Esophagus squamous epithelium (tissue), 4 donors: ENCODE results near the gene ADAD1.

Experiments
- POLR2A ChIP-seq, 4 donors: fragments of 450-650 bp; IDR thresholded peaks; one replicate each; pipeline ENCODE4 v1.6.1; 2017; ENCODE audit warnings: antibody characterized with exemption in 4 of 4, mild to moderate bottlenecking in 4 of 4, moderate library complexity in 3 of 4
- TF ChIP-seq, protein P1 (sequence below), 6 experiments: fragments of 450-650 bp in 4 of 6; fragments of 200-600 bp in 2 of 6; sonication (generic) in 2 of 6; IDR thresholded peaks; one replicate each; pipeline ENCODE4 v1.5.1; 2016 to 2019; ENCODE audit warnings: antibody characterized with exemption in 6 of 6, mild to moderate bottlenecking in 4 of 6, moderate library complexity in 4 of 6

DNA sequence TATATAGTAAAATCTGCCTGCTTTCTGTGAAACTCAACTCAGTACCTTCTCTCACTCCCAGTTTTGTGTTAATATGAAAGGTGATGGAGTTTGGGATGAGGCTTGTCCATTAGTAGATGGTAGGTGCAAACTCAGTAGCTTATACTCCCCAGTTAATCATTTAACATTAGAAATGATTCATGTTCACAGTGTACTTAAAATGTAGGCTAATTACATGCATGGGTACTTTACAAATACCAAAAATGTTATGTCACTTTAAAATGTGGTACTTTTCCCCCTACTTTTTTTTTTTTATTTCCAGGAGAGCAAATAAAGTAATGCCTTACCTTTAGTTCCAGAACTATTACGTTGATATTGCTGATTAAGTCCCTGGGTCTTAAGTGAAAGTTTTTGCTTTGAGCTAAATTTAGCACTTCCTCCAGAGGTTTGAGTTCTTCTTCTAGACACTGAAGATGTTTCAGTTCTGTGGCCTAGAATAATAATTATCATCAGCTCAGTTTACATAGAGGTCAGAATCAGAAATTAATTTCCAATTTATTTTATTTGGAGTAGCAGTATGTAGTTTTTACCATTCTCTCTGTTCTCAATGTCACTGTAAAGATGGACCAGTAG lies 74.7 kb downstream of the ADAD1 start:
- TF ChIP-seq, protein P1, sequence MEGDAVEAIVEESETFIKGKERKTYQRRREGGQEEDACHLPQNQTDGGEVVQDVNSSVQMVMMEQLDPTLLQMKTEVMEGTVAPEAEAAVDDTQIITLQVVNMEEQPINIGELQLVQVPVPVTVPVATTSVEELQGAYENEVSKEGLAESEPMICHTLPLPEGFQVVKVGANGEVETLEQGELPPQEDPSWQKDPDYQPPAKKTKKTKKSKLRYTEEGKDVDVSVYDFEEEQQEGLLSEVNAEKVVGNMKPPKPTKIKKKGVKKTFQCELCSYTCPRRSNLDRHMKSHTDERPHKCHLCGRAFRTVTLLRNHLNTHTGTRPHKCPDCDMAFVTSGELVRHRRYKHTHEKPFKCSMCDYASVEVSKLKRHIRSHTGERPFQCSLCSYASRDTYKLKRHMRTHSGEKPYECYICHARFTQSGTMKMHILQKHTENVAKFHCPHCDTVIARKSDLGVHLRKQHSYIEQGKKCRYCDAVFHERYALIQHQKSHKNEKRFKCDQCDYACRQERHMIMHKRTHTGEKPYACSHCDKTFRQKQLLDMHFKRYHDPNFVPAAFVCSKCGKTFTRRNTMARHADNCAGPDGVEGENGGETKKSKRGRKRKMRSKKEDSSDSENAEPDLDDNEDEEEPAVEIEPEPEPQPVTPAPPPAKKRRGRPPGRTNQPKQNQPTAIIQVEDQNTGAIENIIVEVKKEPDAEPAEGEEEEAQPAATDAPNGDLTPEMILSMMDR (IDR thresholded peaks at IDR 0.05), result no peak
- TF ChIP-seq POLR2A (IDR thresholded peaks at IDR 0.05), result no peak
